ENCODE results near the gene UBR3.
"Not testable (repeated sequence)": the region's sequence is repeated elsewhere in the genome, so short reads cannot be mapped to it uniquely, and the experiment has no call there.

UBR3 gene

GRCh38 chr2:169910109-169910799 lies 83.0 kb downstream of the UBR3 start:
- Mint-ChIP-seq H3K4me3 (no peak overlapping the region), H3K27ac (no peak overlapping the region), H3K36me3 (peaks cover 8% of the 10 kb centered on the region), H3K9me3 (no peaks in the 10 kb centered on the region), H3K4me1 (no peaks in the 10 kb centered on the region), H3K27me3 (no peaks in the 10 kb centered on the region)
- CTCF ChIA-PET, result interaction anchor here (0.6 kb wide), 1 partner anchor 375 kb away, joined by 4 read pairs; no protein-coding TSS in a partner anchor
- DNase-seq, result no peak

- H3K9me3 Mint-ChIP-seq, result no peaks in the 10 kb centered on the region
- DNase-seq, result no peak
- H3K27me3 Mint-ChIP-seq, result no peaks in the 10 kb centered on the region
- H3K4me1 Mint-ChIP-seq, result no peaks in the 10 kb centered on the region
- peaks cover 10% of the 10 kb centered on the region for H3K36me3 Mint-ChIP-seq
- CTCF ChIA-PET, result no interaction called here
- no peak overlapping the region for H3K4me3 Mint-ChIP-seq
- no peak overlapping the region for H3K27ac Mint-ChIP-seq
These were observed 83.9 kb downstream of the UBR3 start for GRCh38 chr2:169911119-169911518.

- CTCF ChIA-PET, result no interaction called here
- H3K27ac Mint-ChIP-seq, result no peak overlapping the region
These were observed 89.4 kb downstream of the UBR3 start for GRCh38 chr2:169916623-169917022.

GRCh38 chr2:169923977-169924376 lies 96.7 kb downstream of the UBR3 start:
- no peaks in the 10 kb centered on the region for H3K27me3 Mint-ChIP-seq
- no peak for DNase-seq
- no peaks in the 10 kb centered on the region for H3K4me1 Mint-ChIP-seq
- H3K4me3 Mint-ChIP-seq, result no peak overlapping the region
- peaks cover 6% of the 10 kb centered on the region for H3K36me3 Mint-ChIP-seq
- no peaks in the 10 kb centered on the region for H3K9me3 Mint-ChIP-seq
- no peak overlapping the region for H3K27ac Mint-ChIP-seq
- CTCF ChIA-PET, result no interaction called here

More at GRCh38 chr2:169916623-169917022, 89.4 kb downstream of the UBR3 start:
- H3K4me1 Mint-ChIP-seq, result no peaks in the 10 kb centered on the region
- no peaks in the 10 kb centered on the region for H3K27me3 Mint-ChIP-seq
- DNase-seq, result no peak
- H3K36me3 Mint-ChIP-seq, result peaks cover 21% of the 10 kb centered on the region
- no peaks in the 10 kb centered on the region for H3K9me3 Mint-ChIP-seq
- no peak overlapping the region for H3K4me3 Mint-ChIP-seq

GRCh38 chr2:169925968-169926367 lies 98.7 kb downstream of the UBR3 start:
- CTCF ChIA-PET, result no interaction called here
- Mint-ChIP-seq H3K4me3 (no peak overlapping the region), H3K27ac (peak overlapping the region; percentile 10), H3K4me1 (no peaks in the 10 kb centered on the region), H3K36me3 (peaks cover 3% of the 10 kb centered on the region), H3K9me3 (no peaks in the 10 kb centered on the region), H3K27me3 (no peaks in the 10 kb centered on the region)
- no peak for DNase-seq

GRCh38 chr2:169928463-169928864 lies 101.2 kb downstream of the UBR3 start:
- CTCF ChIA-PET, result interaction anchor here (0.7 to 2.7 kb wide), 5 partner anchors 10 to 138 kb away, joined by 3 to 10 read pairs (median 3); partner anchors contain the start of gene METTL5

GRCh38 chr2:169933124-169933711 lies 106.0 kb downstream of the UBR3 start:
- Mint-ChIP-seq H3K4me1 (no peaks in the 10 kb centered on the region), H3K4me3 (no peak overlapping the region), H3K27me3 (no peaks in the 10 kb centered on the region), H3K36me3 (peaks cover 10% of the 10 kb centered on the region), H3K9me3 (no peaks in the 10 kb centered on the region), H3K27ac (no peak overlapping the region)
- no peak for DNase-seq
- CTCF ChIA-PET, result no interaction called here

More at GRCh38 chr2:169928463-169928864, 101.2 kb downstream of the UBR3 start:
- Mint-ChIP-seq H3K27me3 (no peaks in the 10 kb centered on the region), H3K36me3 (peaks cover 3% of the 10 kb centered on the region), H3K27ac (no peak overlapping the region), H3K4me1 (no peaks in the 10 kb centered on the region), H3K4me3 (no peak overlapping the region), H3K9me3 (no peaks in the 10 kb centered on the region)
- DNase-seq, result no peak

- DNase-seq, H3K4me1 Mint-ChIP-seq, H3K36me3 Mint-ChIP-seq, CTCF ChIA-PET, H3K27me3 Mint-ChIP-seq, H3K27ac Mint-ChIP-seq, H3K9me3 Mint-ChIP-seq, H3K4me3 Mint-ChIP-seq: not testable (repeated sequence)
These were observed 109.4 kb downstream of the UBR3 start for GRCh38 chr2:169936652-169937051.

- CTCF ChIA-PET, result no interaction called here
- Mint-ChIP-seq H3K27me3 (no peaks in the 10 kb centered on the region), H3K27ac (no peak overlapping the region), H3K36me3 (peaks cover 7% of the 10 kb centered on the region), H3K4me3 (no peak overlapping the region), H3K4me1 (no peaks in the 10 kb centered on the region), H3K9me3 (no peaks in the 10 kb centered on the region)
- DNase-seq, result no peak
These were observed 118.3 kb downstream of the UBR3 start for GRCh38 chr2:169945515-169945914.

GRCh38 chr2:169946092-169946491 lies 118.8 kb downstream of the UBR3 start:
- H3K27ac Mint-ChIP-seq, result no peak overlapping the region
- H3K36me3 Mint-ChIP-seq, result peaks cover 7% of the 10 kb centered on the region
- CTCF ChIA-PET, result no interaction called here
- H3K4me3 Mint-ChIP-seq, result no peak overlapping the region
- H3K4me1 Mint-ChIP-seq, result no peaks in the 10 kb centered on the region
- DNase-seq, result no peak
- H3K9me3 Mint-ChIP-seq, result no peaks in the 10 kb centered on the region
- no peaks in the 10 kb centered on the region for H3K27me3 Mint-ChIP-seq

- DNase-seq, result no peak
- no peaks in the 10 kb centered on the region for H3K4me1 Mint-ChIP-seq
- no peaks in the 10 kb centered on the region for H3K27me3 Mint-ChIP-seq
- H3K27ac Mint-ChIP-seq, result no peak overlapping the region
- H3K9me3 Mint-ChIP-seq, result no peaks in the 10 kb centered on the region
- no peak overlapping the region for H3K4me3 Mint-ChIP-seq
- H3K36me3 Mint-ChIP-seq, result peaks cover 7% of the 10 kb centered on the region
- CTCF ChIA-PET, result no interaction called here
These were observed 119.3 kb downstream of the UBR3 start for GRCh38 chr2:169946546-169946945.

GRCh38 chr2:169955940-169956339 lies 128.7 kb downstream of the UBR3 start:
- Mint-ChIP-seq H3K4me3 (no peak overlapping the region), H3K27ac (no peak overlapping the region), H3K4me1 (no peaks in the 10 kb centered on the region), H3K36me3 (peaks cover 19% of the 10 kb centered on the region), H3K27me3 (no peaks in the 10 kb centered on the region), H3K9me3 (no peaks in the 10 kb centered on the region)
- CTCF ChIA-PET, result no interaction called here
- no peak for DNase-seq

GRCh38 chr2:169957219-169957618 lies 130.0 kb downstream of the UBR3 start:
- H3K9me3 Mint-ChIP-seq, H3K27ac Mint-ChIP-seq, H3K4me3 Mint-ChIP-seq, DNase-seq, CTCF ChIA-PET, H3K27me3 Mint-ChIP-seq, H3K4me1 Mint-ChIP-seq: not testable (repeated sequence)
- peaks cover 21% of the 10 kb centered on the region for H3K36me3 Mint-ChIP-seq

- H3K36me3 Mint-ChIP-seq, result peaks cover 23% of the 10 kb centered on the region
These were observed 134.7 kb downstream of the UBR3 start for GRCh38 chr2:169961911-169962310.

GRCh38 chr2:169963786-169964185 lies 136.5 kb downstream of the UBR3 start:
- CTCF ChIA-PET, result no interaction called here
- Mint-ChIP-seq H3K27ac (no peak overlapping the region), H3K27me3 (no peaks in the 10 kb centered on the region), H3K4me1 (no peaks in the 10 kb centered on the region), H3K36me3 (peaks cover 21% of the 10 kb centered on the region), H3K4me3 (no peak overlapping the region), H3K9me3 (no peaks in the 10 kb centered on the region)
- no peak for DNase-seq

More at GRCh38 chr2:169961911-169962310, 134.7 kb downstream of the UBR3 start:
- DNase-seq, result no peak
- Mint-ChIP-seq H3K9me3 (no peaks in the 10 kb centered on the region), H3K27me3 (no peaks in the 10 kb centered on the region), H3K4me1 (no peaks in the 10 kb centered on the region), H3K27ac (no peak overlapping the region), H3K4me3 (no peak overlapping the region)
- CTCF ChIA-PET, result no interaction called here

Data from activated naive CD4-positive, alpha-beta T cell treated with anti-CD3 and anti-CD28 coated beads, Interleukin-2, amount 10 ng/mL, durations not matched to agents 7 days and 5 days (primary cell).